KBM-7 (cell line): Measurements from ENCODE around the gene OBP2B.
A peak's percentile ranks its signal among the peaks of the same experiment; 100 is the strongest.
"Not testable (repeated sequence)": the region's sequence is repeated elsewhere in the genome, so short reads cannot be mapped to it uniquely, and the experiment has no call there.

Experiments used
- DNase-seq: peaks from one replicate; pipeline ENCODE4 v3.0.0-alpha.2; 2015
- in situ Hi-C: fragments of 300-500 bp; cut with MboI; formaldehyde crosslinking; loops from 2 replicates; pipeline ENCODE4 v1.14.3; 2020; ENCODE audit warnings: low sequenced_read_pairs, low pct_unique_long_range_greater_than_20kb, mixed read lengths

The OBP2B gene

GRCh38 chr9:133239533-133240090 is 30.6 kb upstream of the OBP2B start:
- no peak for DNase-seq
- in situ Hi-C loops, result no loop called here

GRCh38 chr9:133238851-133239532 is 29.9 kb upstream of the OBP2B start:
- peak; percentile 68 for DNase-seq
- in situ Hi-C loops, result no loop called here

DNA sequence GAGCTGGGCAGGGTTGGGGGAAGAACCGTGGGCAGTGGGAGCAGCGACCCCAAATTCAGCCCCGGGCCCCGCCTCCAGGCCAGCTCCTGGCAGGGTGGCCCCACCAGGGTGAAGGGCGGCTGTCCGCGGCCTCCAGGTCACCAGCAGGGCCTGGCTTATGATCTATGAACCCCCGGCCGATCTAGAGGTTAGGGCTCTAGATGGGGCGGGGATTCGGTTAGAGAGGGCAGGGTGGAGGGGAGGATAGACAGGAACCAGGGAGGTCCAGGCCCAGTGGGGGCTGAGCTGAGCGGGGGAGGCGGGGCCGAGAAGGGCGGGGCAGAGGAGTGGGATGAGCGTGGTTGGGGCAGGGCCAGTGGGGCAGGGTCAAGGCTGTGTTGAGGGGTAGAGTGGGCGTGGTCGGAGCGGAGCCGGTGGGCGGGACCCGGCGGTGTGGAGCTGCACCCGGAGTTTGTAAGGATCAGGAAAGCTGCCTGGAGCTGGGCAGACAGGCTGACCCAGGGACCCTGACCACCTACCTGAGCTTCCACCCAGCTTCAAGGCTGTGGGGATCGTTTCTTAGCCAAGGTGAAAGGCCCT is 29.3 kb upstream of the OBP2B start:
- DNase-seq, result peak; percentile 26
- in situ Hi-C loops, result no loop called here

DNA sequence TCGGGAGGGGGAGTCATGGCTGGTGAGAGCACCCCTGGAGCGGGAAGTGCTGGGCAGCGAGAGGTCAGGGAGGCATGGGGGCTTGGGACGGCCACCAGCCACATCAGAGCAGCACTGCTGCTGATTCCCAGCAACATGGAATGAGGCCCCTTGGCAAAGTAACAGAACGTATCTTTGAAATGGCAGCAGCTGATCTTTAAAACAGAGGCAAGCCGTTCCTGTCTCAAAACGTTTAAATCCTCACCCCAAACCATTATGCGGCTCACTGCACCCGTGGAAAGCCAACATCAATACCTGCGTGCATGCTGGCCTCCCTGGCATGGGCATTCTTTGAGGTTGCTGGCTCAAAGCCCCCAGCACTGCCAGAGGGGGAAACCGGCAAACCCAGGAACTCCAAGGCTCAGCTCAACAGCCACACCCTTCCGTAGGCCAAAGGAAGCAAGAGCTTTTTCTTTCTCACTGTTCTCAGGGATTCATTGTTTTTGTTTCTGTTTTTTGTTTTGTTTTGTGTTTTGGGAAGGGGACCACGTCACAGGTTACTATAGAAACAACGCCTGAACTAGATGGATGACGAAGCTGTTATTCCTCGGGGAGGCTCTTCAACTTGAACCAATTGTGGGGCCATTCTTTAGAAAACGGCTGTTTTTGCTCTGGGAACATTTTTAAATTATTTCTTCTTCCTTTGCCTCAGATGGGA is 28.1 kb upstream of the OBP2B start:
- DNase-seq, result no peak
- in situ Hi-C loops, result no loop called here

DNA sequence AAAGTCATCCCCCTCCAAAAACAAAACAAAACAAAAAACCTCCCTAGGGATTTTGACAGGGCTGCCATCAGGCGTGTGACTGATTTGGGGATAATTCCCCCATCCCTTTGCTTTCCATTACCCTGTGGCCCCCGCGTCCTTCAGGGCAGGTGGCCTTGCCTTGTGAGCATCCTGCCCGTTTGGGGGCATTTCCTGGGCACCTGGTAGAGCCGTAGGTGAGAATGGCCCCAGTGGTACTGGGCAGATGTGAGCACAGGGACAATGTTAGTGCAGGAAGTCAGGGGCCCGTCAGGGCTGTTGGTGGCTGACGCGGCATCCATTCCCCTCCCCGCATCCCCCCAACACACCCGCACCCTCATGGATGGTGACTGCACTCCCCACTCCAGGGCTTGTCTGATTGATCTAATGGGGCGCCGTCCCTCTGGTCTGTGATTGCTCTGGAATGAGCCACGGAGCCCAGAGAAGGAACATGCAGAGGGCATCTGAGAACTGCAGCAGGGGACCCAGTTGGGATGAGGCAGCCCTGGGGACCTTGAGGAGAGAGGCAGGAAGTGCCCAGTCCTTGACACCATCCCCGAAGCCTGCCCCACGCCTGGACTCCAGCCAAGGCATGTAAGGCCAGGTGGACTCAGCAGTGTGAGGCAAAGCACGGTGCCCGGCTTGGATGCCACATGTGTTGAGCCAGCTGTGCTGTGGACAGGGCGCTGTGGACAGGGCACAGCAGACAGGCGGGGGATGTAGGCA is 27.4 kb upstream of the OBP2B start:
- DNase-seq, in situ Hi-C loops: not testable (repeated sequence)

DNA sequence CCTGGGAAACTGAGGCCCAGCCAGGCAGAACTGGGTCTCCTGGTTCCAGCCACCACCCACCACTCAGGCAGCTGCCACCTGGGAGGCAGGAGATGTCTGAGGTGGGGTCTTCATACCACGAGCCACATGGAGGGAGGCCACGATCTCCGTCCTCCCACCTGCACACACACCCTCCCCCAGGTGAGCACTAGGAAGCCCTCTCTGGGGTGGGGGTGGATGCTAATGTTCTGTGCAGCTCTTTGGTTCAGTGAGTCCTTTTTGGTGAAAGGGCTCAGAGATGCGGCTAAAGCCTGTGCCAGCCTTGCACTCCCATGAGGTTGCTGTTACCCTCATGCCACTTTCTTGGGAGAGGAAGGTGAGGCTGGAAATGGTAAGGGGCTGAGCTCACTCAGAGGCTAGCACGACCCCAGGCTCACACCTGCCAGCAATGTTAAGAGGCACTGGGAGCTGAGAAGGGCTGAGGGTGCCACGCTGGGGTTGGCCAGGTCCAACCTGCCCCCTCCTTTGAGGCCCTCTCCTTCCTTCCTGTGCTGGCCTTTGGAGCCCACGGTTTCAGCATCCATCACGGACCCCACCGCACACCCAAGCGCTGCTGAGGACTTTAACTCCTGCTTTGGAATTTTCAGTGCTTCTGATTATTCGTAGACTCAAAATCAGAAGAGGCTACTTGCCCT is 26.6 kb upstream of the OBP2B start:
- in situ Hi-C loops, result no loop called here

GRCh38 chr9:133234577-133235322 is 25.7 kb upstream of the OBP2B start:
- in situ Hi-C loops, result no loop called here
- no peak for DNase-seq

More for the DNA sequence above, 26.6 kb upstream of the OBP2B start:
- DNase-seq, result no peak

DNA sequence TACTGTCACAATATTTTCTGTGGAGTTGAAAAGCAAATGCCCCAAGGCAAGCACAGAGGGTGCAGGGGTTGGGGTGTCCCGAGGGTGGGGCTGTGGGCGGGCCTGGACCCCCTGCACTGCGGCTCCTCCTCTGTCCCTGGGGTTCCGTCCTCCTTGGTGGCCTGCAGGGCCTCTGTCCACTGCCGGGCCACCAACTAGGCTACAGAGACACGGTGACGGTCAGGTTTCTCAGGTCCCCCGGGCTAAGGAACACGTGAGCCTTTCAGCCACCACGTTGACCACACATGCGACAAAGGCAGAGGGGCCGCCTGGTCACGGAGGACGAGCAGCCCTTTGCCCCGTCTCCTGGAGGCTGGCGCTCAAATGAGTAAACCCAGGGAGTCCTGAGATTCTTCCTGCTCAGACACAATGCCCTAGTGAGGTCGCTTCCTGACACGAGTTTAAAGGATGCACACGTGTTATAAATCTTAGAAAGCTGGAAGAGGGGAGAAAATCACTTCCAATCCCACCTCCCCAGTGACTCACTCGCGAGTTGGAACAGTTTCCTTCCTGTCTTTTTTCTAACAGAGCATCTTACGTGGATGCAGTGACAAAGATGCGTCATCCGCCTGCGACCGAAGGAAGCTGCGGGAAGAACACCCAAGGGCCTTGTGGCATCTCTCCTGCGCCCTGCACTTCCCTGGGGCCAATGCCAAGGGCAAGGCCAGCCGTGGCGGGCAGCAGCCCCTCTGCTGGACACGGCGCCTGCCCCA is 24.8 kb upstream of the OBP2B start:
- in situ Hi-C loops, result no loop called here
- DNase-seq, result no peak

DNA sequence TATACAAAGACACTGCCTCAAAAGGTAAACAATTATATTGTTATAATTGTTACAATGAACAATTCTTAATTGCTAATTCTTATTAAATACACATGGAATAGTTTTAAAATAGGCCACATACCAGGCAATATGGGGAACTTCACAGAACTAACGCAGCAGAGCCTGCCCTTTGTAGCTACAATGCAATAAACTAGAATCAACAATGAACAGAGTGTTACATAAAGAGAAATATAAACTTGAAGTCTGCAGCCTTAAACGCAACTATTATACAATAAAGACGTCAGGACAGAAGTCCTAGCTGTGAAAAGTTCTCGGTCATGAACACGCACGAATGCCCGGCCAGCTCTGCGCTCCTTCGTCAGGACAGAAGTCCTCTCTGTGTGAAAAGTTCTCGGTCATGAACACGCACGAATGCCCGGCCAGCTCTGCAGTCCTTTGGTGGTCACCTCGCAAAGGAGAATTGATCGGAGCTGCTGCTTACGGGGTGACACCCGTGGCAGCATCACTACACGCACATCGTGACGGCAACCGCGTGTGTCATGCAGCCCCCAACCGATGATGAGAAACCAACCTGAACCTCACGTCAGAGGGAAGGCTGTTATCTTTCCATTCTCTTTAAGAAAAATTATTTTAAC is 23.0 kb upstream of the OBP2B start:
- DNase-seq, in situ Hi-C loops: not testable (repeated sequence)

- in situ Hi-C loops, result not testable (repeated sequence)
These were observed 21.5 kb upstream of the OBP2B start for GRCh38 chr9:133230514-133230913.

GRCh38 chr9:133230093-133230492 is 21.0 kb upstream of the OBP2B start:
- DNase-seq, result no peak
- in situ Hi-C loops, result no loop called here

More at GRCh38 chr9:133230514-133230913, 21.5 kb upstream of the OBP2B start:
- DNase-seq, result not testable (repeated sequence)

DNA sequence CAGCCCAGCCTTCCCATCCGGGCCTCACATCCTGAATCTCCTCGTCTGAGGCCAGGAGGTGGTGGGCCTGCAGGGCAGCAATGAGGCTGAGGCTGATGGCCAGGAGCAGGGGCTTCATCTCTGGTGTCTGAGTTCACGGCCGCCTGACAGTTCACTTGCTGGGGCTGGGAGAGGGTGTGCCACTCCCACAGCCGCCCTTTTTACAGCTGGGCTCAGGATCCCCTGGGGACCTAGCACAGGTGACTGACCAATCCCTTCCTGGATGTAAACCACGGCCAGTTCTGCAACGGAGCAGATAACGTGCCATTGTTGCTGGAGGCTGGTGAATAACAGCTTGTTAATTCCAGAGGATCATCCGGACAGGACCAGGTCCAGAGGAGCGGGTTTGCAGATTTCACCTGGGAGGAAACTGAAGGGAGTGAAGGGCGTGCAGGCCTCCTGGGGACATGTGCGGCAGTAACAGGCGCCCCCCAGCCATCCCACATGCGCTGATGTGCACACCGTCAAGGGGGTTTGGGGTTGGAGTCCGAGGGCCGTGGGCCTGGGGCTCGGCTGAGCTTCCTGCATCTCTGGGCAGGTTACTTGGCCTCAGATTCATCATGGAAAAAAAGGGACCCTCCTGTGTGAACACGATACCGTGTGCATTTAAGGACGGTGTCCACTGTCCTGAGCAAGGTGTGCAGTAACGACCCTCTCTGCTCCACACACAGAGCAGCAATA is 19.6 kb upstream of the OBP2B start:
- DNase-seq, in situ Hi-C loops: not testable (repeated sequence)

DNA sequence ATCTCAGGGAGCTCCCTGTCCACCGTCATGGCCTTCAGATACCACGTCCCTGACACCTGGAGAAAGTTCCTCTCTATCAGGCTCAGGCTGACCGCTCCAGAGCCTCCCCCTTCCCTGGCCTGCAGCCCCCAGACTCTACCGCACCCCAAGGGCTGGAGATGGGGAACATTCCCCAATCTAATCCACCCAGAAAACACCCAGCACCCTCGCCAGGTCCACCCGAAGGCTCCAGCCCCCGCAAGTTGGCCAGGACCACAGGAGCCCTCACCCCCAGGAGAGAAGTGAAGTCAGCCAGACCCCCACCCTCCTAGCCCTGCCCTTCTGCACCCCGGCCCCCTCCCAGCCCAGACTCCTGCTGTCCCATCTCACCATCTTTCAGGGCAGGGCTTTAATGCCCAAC is 18.9 kb upstream of the OBP2B start:
- in situ Hi-C loops, result not testable (repeated sequence)

GRCh38 chr9:133227242-133227860 is 18.3 kb upstream of the OBP2B start:
- DNase-seq, result no peak
- in situ Hi-C loops, result no loop called here

More for the DNA sequence above, 18.9 kb upstream of the OBP2B start:
- not testable (repeated sequence) for DNase-seq

- in situ Hi-C loops, result no loop called here
- no peak for DNase-seq
These were observed 17.4 kb upstream of the OBP2B start for GRCh38 chr9:133226219-133227171.
